ENCODE data around the gene LCE6A.

LCE6A gene

GRCh38 chr1:152886085-152886484, 43.4 kb downstream of the LCE6A start:
- no peak overlapping the region for H3K4me3 ChIP-seq (ENCODE audit: control insufficient read depth, low read depth, low read length)
- TF ChIP-seq CTCF (conservative IDR thresholded peaks at IDR 0.05; ENCODE audit: control insufficient read depth, insufficient read depth, low read depth, low read length) = no peak
- DNase-seq (ENCODE audit: low read depth) = no peak

- no peak for TF ChIP-seq CTCF (conservative IDR thresholded peaks at IDR 0.05; ENCODE audit: control insufficient read depth, insufficient read depth, low read depth, low read length)
- H3K4me3 ChIP-seq (ENCODE audit: control insufficient read depth, low read depth, low read length) = no peak overlapping the region
- DNase-seq (ENCODE audit: low read depth) = no peak
Measured at GRCh38 chr1:152886758-152887409, 44.2 kb downstream of the LCE6A start.

- no peak for TF ChIP-seq CTCF (conservative IDR thresholded peaks at IDR 0.05; ENCODE audit: control insufficient read depth, insufficient read depth, low read depth, low read length)
- DNase-seq (ENCODE audit: low read depth) = no peak
Measured at GRCh38 chr1:152888126-152888525, 45.5 kb downstream of the LCE6A start.

More at GRCh38 chr1:152888126-152888525, 45.5 kb downstream of the LCE6A start:
- H3K4me3 ChIP-seq (ENCODE audit: control insufficient read depth, low read depth, low read length) = no peak overlapping the region

Data from fibroblast of mammary gland (primary cell).